VCaP (cell line): ENCODE measurements around the gene PACS2.

Experiments used
- H3K27ac ChIP-seq: fragments of 450-650 bp; 2 replicates; pipeline ENCODE4 v1.5.1; 2017
- TF ChIP-seq, protein P1 (sequence below): fragments of 450-650 bp; conservative IDR thresholded peaks from 2 replicates; pipeline ENCODE4 v1.5.1; 2017; ENCODE audit warnings: mild to moderate bottlenecking, moderate library complexity

The PACS2 gene

DNA sequence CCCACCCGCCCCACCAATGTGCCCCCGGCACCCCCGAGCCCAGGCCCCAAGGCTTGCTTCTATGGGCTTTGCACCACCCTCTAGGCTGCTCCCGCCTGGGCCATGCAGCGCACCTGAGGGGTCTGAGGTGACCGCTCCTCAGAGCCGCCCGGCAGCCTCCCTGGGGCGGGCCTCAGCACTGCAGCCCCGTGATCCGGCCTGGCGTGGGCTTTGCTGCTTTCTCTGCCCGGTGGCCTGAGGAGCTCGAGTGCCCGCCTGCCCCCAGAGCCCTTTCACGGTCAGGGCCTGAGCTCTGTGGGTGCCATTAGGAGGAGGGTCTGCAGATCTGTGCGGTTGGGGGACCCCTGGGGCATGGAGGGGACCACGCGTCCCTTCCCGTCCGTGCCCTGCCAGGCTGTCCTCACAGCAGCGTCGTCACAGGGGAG is 111.3 kb downstream of the PACS2 start:
- H3K27ac ChIP-seq, result no peak overlapping the region
- TF ChIP-seq, protein P1, sequence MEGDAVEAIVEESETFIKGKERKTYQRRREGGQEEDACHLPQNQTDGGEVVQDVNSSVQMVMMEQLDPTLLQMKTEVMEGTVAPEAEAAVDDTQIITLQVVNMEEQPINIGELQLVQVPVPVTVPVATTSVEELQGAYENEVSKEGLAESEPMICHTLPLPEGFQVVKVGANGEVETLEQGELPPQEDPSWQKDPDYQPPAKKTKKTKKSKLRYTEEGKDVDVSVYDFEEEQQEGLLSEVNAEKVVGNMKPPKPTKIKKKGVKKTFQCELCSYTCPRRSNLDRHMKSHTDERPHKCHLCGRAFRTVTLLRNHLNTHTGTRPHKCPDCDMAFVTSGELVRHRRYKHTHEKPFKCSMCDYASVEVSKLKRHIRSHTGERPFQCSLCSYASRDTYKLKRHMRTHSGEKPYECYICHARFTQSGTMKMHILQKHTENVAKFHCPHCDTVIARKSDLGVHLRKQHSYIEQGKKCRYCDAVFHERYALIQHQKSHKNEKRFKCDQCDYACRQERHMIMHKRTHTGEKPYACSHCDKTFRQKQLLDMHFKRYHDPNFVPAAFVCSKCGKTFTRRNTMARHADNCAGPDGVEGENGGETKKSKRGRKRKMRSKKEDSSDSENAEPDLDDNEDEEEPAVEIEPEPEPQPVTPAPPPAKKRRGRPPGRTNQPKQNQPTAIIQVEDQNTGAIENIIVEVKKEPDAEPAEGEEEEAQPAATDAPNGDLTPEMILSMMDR, result no peak

DNA sequence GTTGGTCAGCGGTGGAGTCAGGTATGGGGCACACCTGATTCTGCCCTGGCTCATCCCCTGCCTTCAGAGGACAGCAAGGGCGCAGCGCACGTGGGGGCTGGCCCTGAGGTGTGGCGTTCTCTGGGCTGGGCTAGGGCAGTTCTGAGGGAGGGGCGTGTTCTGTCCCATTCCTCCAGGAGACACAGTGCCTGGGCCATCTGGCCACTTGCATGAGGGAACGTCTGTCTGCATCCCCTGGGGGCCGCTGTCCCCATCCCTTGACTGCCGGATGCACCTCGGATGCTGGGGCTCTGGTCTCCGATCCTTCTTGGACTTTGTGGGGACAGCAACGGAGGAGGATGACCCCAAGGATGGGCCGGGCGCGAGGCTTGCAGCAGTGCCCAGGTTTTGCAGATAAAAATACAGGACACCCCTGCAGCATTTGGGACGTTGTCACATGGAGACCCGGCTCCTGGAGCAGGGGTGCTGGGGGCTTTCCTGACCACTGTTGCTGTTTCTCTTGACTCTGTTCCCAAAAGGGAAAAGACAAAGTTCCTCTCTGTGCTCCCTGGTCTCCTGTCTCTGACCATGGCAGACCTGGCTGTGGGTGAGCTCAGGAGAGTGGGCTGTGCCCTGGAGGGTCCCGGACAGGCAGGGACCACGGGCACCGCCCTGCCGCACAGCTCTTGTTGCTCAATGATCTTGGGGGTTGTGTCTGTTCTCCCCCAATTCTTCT is 112.0 kb downstream of the PACS2 start:
- TF ChIP-seq, protein P1, result no peak
- H3K27ac ChIP-seq, result no peak overlapping the region

DNA sequence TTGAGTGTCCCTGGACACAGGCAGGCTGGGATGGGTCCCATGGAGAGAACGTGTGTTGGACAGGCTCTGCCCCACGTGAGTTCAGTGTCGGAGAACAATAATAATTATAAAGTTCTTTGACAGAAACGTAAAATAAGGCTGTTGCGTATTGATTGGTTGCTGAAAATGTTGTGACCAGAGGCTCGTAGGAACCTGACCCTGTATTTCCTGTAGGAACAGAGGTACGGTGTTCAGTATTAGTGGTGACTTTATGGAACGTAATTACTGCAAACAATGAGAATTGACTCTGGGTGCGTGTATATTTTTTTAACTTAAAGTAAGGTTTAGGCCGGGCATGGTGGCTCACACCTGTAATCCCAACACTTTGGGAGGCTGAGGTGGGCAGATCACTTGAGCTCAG is 112.9 kb downstream of the PACS2 start:
- TF ChIP-seq, protein P1, result no peak
- H3K27ac ChIP-seq, result no peak overlapping the region

DNA sequence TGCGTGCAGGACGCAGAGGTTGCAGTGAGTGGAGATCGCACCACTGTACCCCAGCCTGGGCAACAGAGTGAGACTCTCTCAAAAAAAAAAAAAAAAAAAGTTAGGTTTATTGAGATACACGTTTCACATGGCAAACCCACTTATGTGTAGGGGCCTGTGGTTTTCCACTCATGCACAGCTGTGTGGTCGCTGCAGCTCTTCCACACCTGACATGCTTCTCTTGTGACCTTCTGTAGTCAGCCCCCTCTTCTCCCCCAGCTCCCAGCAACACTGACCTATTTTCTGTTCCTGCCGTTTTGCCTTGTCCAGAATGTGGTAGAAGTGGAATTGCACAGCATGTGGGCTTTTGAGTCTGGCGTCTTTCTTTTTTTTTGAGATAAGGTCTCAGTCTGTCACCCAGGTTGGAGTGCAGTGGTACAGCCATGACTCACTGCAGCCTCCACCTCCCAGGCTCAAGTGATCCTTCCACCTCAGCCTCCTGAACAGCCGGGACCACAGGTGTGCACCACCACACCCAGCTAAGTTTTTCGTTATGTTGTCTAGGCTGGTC is 113.5 kb downstream of the PACS2 start:
- H3K27ac ChIP-seq, result no peak overlapping the region
- TF ChIP-seq, protein P1, result no peak

DNA sequence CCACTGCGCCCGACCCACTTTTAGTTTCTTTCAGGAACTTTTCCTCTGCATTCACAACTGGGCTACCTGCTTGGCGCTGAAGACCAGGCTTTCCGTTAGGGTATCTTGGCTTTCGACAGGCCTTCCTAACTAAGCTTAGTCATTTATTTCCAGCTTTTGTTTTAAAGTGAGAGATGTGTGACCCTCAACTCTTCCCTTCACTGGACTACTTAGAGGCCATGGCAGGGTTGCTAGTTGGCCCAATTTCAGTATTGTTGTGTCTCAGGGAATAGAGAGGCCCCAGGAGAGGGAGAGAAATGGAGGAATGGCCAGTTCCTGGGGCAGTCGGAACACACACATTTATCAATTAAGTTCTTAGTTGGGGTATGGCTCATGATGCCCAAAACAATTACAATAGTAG is 115.5 kb downstream of the PACS2 start:
- TF ChIP-seq, protein P1, result no peak
- no peak overlapping the region for H3K27ac ChIP-seq

DNA sequence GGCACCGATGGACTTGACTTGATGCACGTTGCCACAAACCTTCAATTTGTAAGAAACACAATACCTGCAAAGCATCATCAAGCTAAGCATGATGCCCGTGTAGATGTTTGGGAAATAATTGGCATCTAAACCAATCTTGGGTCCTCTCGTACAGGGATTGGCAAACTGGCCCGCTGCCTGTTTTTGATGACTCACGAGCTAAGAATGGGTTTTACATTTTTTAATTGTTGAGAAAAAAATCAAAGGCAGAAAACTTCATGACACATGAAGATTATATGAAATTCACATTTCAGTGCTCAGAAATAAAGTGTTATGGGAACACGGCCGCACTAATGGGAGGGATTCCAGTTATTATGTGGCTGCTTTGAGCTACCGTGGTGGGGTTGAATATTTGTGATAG is 116.0 kb downstream of the PACS2 start:
- no peak overlapping the region for H3K27ac ChIP-seq
- TF ChIP-seq, protein P1, result no peak

DNA sequence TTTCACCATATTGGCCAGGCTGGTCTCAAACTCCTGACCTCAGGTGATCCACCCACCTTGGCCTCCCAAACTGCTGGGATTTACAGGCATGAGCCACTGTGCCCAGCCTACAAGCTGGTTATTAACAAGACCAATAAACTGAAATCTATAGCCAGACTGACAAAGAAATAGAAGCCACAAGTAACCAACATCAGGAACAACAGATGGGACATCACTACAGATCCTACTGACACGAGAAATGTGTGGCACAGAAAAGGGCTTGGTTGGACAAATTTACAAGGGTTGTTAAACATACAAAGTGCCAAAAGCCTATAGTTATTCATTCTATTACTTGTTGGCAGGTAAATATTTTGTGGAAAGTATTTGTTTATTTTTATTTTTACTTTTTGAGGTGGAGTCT is 116.7 kb downstream of the PACS2 start:
- TF ChIP-seq, protein P1, result no peak
- H3K27ac ChIP-seq, result no peak overlapping the region
